Neural cell (in vitro differentiated cells): ENCODE data around the gene PRDM12.

Experiments
- EZH2 ChIP-seq: fragments of 200-600, 300-800 bp; shearing (Covaris generic), sonication (generic); IDR thresholded peaks from 2 replicates; pipeline ENCODE4 v1.6.1; 2014; ENCODE audit warnings: antibody characterized with exemption, low read length, borderline replicate concordance, mild to moderate bottlenecking; ENCODE audit not compliant: insufficient read depth, poor library complexity, severe bottlenecking
- TAF1 ChIP-seq: IDR thresholded peaks from 2 replicates; pipeline ENCODE4 v1.6.1; 2012; ENCODE audit warnings: low read depth
- TF ChIP-seq, protein P1 (sequence below): fragments of 450-650 bp; IDR thresholded peaks from 2 replicates; pipeline ENCODE4 v1.5.1; 2014; ENCODE audit warnings: antibody characterized with exemption, mild to moderate bottlenecking, moderate library complexity; ENCODE audit not compliant: poor library complexity, severe bottlenecking
- TF ChIP-seq, protein P2 (sequence below): IDR thresholded peaks from 2 replicates; pipeline ENCODE4 v1.6.1; 2012; ENCODE audit warnings: borderline replicate concordance

DNA sequence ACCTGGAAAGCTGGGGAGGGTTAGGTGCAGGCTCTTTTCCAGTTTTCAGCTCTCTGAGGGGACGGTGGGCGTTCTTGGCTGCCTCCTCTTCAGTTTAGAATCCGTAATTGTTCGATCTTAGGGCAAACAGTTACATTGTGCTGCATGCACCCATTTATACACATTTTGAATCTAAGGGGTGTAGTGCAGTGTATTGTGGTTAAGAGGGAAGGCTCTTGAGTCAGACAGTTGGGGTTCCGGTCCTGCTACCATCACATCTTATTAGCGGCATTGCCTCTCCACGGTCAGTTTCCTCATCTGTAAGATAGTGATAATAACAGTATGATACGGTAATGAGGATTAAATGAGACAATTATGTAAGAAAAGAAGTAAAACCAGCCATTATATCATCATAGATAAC, 29.8 kb downstream of the PRDM12 start:
- TF ChIP-seq, protein P1, sequence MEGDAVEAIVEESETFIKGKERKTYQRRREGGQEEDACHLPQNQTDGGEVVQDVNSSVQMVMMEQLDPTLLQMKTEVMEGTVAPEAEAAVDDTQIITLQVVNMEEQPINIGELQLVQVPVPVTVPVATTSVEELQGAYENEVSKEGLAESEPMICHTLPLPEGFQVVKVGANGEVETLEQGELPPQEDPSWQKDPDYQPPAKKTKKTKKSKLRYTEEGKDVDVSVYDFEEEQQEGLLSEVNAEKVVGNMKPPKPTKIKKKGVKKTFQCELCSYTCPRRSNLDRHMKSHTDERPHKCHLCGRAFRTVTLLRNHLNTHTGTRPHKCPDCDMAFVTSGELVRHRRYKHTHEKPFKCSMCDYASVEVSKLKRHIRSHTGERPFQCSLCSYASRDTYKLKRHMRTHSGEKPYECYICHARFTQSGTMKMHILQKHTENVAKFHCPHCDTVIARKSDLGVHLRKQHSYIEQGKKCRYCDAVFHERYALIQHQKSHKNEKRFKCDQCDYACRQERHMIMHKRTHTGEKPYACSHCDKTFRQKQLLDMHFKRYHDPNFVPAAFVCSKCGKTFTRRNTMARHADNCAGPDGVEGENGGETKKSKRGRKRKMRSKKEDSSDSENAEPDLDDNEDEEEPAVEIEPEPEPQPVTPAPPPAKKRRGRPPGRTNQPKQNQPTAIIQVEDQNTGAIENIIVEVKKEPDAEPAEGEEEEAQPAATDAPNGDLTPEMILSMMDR: no peak
- TF ChIP-seq TAF1 (no peak), EZH2 (no peak)
- TF ChIP-seq, protein P2, sequence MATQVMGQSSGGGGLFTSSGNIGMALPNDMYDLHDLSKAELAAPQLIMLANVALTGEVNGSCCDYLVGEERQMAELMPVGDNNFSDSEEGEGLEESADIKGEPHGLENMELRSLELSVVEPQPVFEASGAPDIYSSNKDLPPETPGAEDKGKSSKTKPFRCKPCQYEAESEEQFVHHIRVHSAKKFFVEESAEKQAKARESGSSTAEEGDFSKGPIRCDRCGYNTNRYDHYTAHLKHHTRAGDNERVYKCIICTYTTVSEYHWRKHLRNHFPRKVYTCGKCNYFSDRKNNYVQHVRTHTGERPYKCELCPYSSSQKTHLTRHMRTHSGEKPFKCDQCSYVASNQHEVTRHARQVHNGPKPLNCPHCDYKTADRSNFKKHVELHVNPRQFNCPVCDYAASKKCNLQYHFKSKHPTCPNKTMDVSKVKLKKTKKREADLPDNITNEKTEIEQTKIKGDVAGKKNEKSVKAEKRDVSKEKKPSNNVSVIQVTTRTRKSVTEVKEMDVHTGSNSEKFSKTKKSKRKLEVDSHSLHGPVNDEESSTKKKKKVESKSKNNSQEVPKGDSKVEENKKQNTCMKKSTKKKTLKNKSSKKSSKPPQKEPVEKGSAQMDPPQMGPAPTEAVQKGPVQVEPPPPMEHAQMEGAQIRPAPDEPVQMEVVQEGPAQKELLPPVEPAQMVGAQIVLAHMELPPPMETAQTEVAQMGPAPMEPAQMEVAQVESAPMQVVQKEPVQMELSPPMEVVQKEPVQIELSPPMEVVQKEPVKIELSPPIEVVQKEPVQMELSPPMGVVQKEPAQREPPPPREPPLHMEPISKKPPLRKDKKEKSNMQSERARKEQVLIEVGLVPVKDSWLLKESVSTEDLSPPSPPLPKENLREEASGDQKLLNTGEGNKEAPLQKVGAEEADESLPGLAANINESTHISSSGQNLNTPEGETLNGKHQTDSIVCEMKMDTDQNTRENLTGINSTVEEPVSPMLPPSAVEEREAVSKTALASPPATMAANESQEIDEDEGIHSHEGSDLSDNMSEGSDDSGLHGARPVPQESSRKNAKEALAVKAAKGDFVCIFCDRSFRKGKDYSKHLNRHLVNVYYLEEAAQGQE: no peak
